Esophagus squamous epithelium (tissue), 5 donors: ENCODE measurements around the gene PFDN4. TPM values are rescaled to one million over a fixed set of nuclear protein-coding genes. Genes with fewer than 3 reads are reported as not detected.

ENCODE experiments used
- DNase-seq: peaks from one replicate; lab custom pipeline; 2025; lab: John Stamatoyannopoulos, UW
- H3K27ac ChIP-seq, 4 donors: fragments of 200-600 bp; sonication (generic); one replicate each; pipeline ENCODE4 v1.5.1; 2016 to 2019; ENCODE audit warnings: mild to moderate bottlenecking in 1 of 4
- H3K27me3 ChIP-seq, 4 donors: fragments of 200-600 bp; sonication (generic); 1 replicate in 3 of 4; 2 replicates in 1 of 4; pipeline versions ENCODE4 v1.5.1 to v1.6.0; 2017 to 2021; ENCODE audit warnings: antibody characterized with exemption in 1 of 4
- H3K36me3 ChIP-seq, 3 donors: fragments of 200-600 bp; sonication (generic); one replicate each; pipeline ENCODE4 v1.5.1; 2016 to 2019
- H3K4me1 ChIP-seq, 3 donors: fragments of 200-600 bp; sonication (generic); one replicate each; pipeline ENCODE4 v1.5.1; 2017 to 2019
- H3K4me3 ChIP-seq, 4 donors: fragments of 200-600 bp; sonication (generic); 1 replicate in 3 of 4; 2 replicates in 1 of 4; pipeline ENCODE4 v1.5.1; 2016 to 2019; ENCODE audit warnings: mild to moderate bottlenecking in 2 of 4, moderate library complexity in 1 of 4
- H3K9me3 ChIP-seq, 3 donors: fragments of 200-600 bp; sonication (generic); one replicate each; pipeline ENCODE4 v1.5.1; 2016 to 2019
- POLR2A ChIP-seq, 4 donors: fragments of 450-650 bp; IDR thresholded peaks; one replicate each; pipeline ENCODE4 v1.6.1; 2017; ENCODE audit warnings: antibody characterized with exemption in 4 of 4, mild to moderate bottlenecking in 4 of 4, moderate library complexity in 3 of 4
- WGBS, 2 donors: methylation state at CpG; one replicate each; pipeline ENCODE4 v1.1.5; 2018; 5-methylcytosine and 5-hydroxymethylcytosine counted together
- intact Hi-C: fragments of 100-400 bp; cut with DNase I; formaldehyde crosslinking; loops from one replicate; pipeline ENCODE4 v1.15.0; 2022
- total RNA-seq, 4 donors: library from RNA; depleted of rRNA; stranded (reverse); fragments of >200 nt; gene quantifications; one replicate each; pipeline ENCODE4 v1.1.0, GENCODE V29; 2016
- TF ChIP-seq, protein P1 (sequence below), 6 experiments: fragments of 450-650 bp in 4 of 6; fragments of 200-600 bp in 2 of 6; sonication (generic) in 2 of 6; IDR thresholded peaks; one replicate each; pipeline ENCODE4 v1.5.1; 2016 to 2019; ENCODE audit warnings: antibody characterized with exemption in 6 of 6, mild to moderate bottlenecking in 4 of 6, moderate library complexity in 4 of 6
- donor health status: DM: yes; HTN: yes; CAD: no.

PFDN4 gene
- total RNA-seq, 4 donors from 2014 or later = 39.0 to 68.9 (median 46.4) TPM

- H3K27me3 ChIP-seq = no peaks in the 10 kb centered on the region
- TF ChIP-seq, protein P1, sequence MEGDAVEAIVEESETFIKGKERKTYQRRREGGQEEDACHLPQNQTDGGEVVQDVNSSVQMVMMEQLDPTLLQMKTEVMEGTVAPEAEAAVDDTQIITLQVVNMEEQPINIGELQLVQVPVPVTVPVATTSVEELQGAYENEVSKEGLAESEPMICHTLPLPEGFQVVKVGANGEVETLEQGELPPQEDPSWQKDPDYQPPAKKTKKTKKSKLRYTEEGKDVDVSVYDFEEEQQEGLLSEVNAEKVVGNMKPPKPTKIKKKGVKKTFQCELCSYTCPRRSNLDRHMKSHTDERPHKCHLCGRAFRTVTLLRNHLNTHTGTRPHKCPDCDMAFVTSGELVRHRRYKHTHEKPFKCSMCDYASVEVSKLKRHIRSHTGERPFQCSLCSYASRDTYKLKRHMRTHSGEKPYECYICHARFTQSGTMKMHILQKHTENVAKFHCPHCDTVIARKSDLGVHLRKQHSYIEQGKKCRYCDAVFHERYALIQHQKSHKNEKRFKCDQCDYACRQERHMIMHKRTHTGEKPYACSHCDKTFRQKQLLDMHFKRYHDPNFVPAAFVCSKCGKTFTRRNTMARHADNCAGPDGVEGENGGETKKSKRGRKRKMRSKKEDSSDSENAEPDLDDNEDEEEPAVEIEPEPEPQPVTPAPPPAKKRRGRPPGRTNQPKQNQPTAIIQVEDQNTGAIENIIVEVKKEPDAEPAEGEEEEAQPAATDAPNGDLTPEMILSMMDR (IDR thresholded peaks at IDR 0.05) = no peak
- no peak for TF ChIP-seq POLR2A (IDR thresholded peaks at IDR 0.05)
- 71 to 89% methylated on average over 2 of the region's 10 CpGs for WGBS, 2 donors
- H3K27ac ChIP-seq = no peak overlapping the region
- H3K4me3 ChIP-seq = no peak overlapping the region
- DNase-seq = no peak
- no peaks in the 10 kb centered on the region for H3K4me1 ChIP-seq
- no peaks in the 10 kb centered on the region for H3K36me3 ChIP-seq
- intact Hi-C loops = no loop called here
- no peaks in the 10 kb centered on the region for H3K9me3 ChIP-seq
Observed at GRCh38 chr20:54250691-54251090, 42.8 kb downstream of the PFDN4 start.

- intact Hi-C loops = no loop called here
- WGBS, 2 donors = 70 to 76% methylated on average over 3 of the region's 3 CpGs
- no peak for TF ChIP-seq POLR2A (IDR thresholded peaks at IDR 0.05)
- TF ChIP-seq, protein P1 (IDR thresholded peaks at IDR 0.05) = no peak
- H3K9me3 ChIP-seq = no peaks in the 10 kb centered on the region
- no peaks in the 10 kb centered on the region for H3K36me3 ChIP-seq
- no peak overlapping the region for H3K4me3 ChIP-seq
- no peak for DNase-seq
- no peaks in the 10 kb centered on the region for H3K27me3 ChIP-seq
- no peaks in the 10 kb centered on the region for H3K4me1 ChIP-seq
- H3K27ac ChIP-seq = no peak overlapping the region
Observed at GRCh38 chr20:54251096-54251495, 43.2 kb downstream of the PFDN4 start.

GRCh38 chr20:54254596-54254995 is 46.7 kb downstream of the PFDN4 start:
- no peaks in the 10 kb centered on the region for H3K27me3 ChIP-seq
- no peak overlapping the region for H3K4me3 ChIP-seq
- H3K27ac ChIP-seq = no peak overlapping the region
- 77 to 88% methylated on average over 4 of the region's 4 CpGs for WGBS, 2 donors
- H3K4me1 ChIP-seq = no peaks in the 10 kb centered on the region
- TF ChIP-seq POLR2A (IDR thresholded peaks at IDR 0.05) = no peak
- TF ChIP-seq, protein P1 (IDR thresholded peaks at IDR 0.05) = no peak
- H3K9me3 ChIP-seq = no peaks in the 10 kb centered on the region
- DNase-seq = no peak
- no peaks in the 10 kb centered on the region for H3K36me3 ChIP-seq
- intact Hi-C loops = no loop called here

GRCh38 chr20:54255157-54255556 is 47.3 kb downstream of the PFDN4 start:
- H3K27ac ChIP-seq = no peak overlapping the region
- no peaks in the 10 kb centered on the region for H3K4me1 ChIP-seq
- no peaks in the 10 kb centered on the region for H3K9me3 ChIP-seq
- H3K36me3 ChIP-seq = no peaks in the 10 kb centered on the region
- WGBS, 2 donors = 59 to 65% methylated on average over 5 of the region's 5 CpGs
- DNase-seq = no peak
- intact Hi-C loops = no loop called here
- TF ChIP-seq POLR2A (IDR thresholded peaks at IDR 0.05) = no peak
- TF ChIP-seq, protein P1 (IDR thresholded peaks at IDR 0.05) = no peak
- H3K27me3 ChIP-seq = no peaks in the 10 kb centered on the region
- H3K4me3 ChIP-seq = no peak overlapping the region

DNA sequence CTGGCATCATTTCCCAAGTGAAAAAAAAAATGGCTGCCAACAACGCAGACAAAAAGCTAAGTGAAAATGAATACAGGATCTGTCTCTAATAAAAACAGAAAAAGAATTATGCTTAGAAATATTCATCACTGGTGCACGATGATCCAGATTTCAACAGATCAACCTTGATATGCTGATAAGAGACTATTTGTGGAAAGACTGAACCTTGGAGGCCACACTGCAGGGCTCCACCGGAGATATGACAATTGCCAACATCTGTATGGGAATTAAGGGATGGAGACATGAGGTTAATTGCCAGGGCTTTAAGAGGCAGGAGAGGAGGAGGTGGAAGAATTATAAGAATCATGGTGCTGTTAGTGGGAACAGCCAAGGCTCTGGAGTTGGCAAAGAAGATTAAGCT is 48.3 kb downstream of the PFDN4 start:
- no peak for DNase-seq
- Histone ChIP-seq H3K27me3 (no peaks in the 10 kb centered on the region), H3K27ac (no peak overlapping the region), H3K4me1 (no peaks in the 10 kb centered on the region), H3K36me3 (no peaks in the 10 kb centered on the region), H3K9me3 (no peaks in the 10 kb centered on the region), H3K4me3 (no peak overlapping the region)
- intact Hi-C loops = no loop called here
- WGBS, 2 donors = 82 to 86% methylated on average over 3 of the region's 3 CpGs
- TF ChIP-seq, protein P1 (IDR thresholded peaks at IDR 0.05) = no peak
- no peak for TF ChIP-seq POLR2A (IDR thresholded peaks at IDR 0.05)
